Endothelial cell of umbilical vein (primary cell): Measurements from ENCODE around the gene IL1R1. TPM values are rescaled to one million over a fixed set of nuclear protein-coding genes. Genes with fewer than 3 reads are reported as not detected.

Source experiments
- BruUV-seq: library from RNA; stranded (reverse); fragments of 400-500 nt; replicated peaks from 2 replicates; lab custom pipeline; 2021; lab: Mats Ljungman, UMichigan
- CTCF ChIA-PET: fragments of 300-600, 350-600 bp; sonication (Branson Sonifier 250); formaldehyde crosslinking; loops from one replicate; lab custom pipeline; 2021; ENCODE audit warnings: antibody characterized with exemption, inconsistent platforms; lab: Charles Lee
- POLR2A ChIA-PET: fragments of 300-600, 350-600 bp; sonication (Branson Sonifier 250); formaldehyde crosslinking; loops from one replicate; lab custom pipeline; 2021; ENCODE audit warnings: antibody characterized with exemption, inconsistent platforms; lab: Charles Lee
- DNase-seq: peaks from one replicate; pipeline ENCODE4 v3.0.0-alpha.2; 2011; ENCODE audit warnings: low read depth, low spot score
- FAIRE-seq: peaks from 2 replicates; lab custom pipeline; 2011; peaks lifted over from hg19 to GRCh38; lab: Jason Lieb, UNC
- H2AFZ ChIP-seq: 2 replicates; pipeline ENCODE4 v1.6.0; 2012; ENCODE audit warnings: low read depth, low read length, control low read depth, inconsistent platforms
- H3K27ac ChIP-seq: 2 replicates; pipeline ENCODE4 v1.5.1; 2011; ENCODE audit warnings: low read depth, mild to moderate bottlenecking, control low read depth, low read length, moderate library complexity; ENCODE audit not compliant: insufficient read depth
- H3K27me3 ChIP-seq, 2 experiments: 2 replicates each; pipeline versions ENCODE4 v1.6.0 to v1.6.1; 2011; ENCODE audit warnings: low read length in 2 of 2, mixed read lengths in 1 of 2; ENCODE audit not compliant: control insufficient read depth in 2 of 2, insufficient read depth in 2 of 2
- H3K36me3 ChIP-seq, 2 experiments: 2 replicates in 1 of 2; 3 replicates in 1 of 2; pipeline ENCODE4 v1.5.1; 2011; ENCODE audit warnings: low read length in 2 of 2, mild to moderate bottlenecking in 1 of 2, moderate library complexity in 1 of 2; ENCODE audit not compliant: control insufficient read depth in 2 of 2, insufficient read depth in 2 of 2; ENCODE audit errors: extremely low read depth in 1 of 2
- H3K4me1 ChIP-seq: 3 replicates; pipeline ENCODE4 v1.5.1; 2011; ENCODE audit warnings: mild to moderate bottlenecking, low read length; ENCODE audit not compliant: control insufficient read depth, insufficient read depth; ENCODE audit errors: extremely low read depth
- H3K4me2 ChIP-seq: 2 replicates; pipeline ENCODE4 v1.6.1; 2011; ENCODE audit warnings: low read length, control low read depth, mixed read lengths; ENCODE audit not compliant: insufficient read depth
- H3K4me3 ChIP-seq, 3 experiments: fragments of 200-600 bp in 1 of 3; sonication (generic), shearing (Covaris generic) in 1 of 3; replicated peaks in 1 of 3; 2 replicates each; pipeline ENCODE4 v1.5.1; 2011 to 2016; ENCODE audit warnings: control low read depth in 3 of 3, low read length in 3 of 3, mild to moderate bottlenecking in 2 of 3, inconsistent platforms in 1 of 3, low read depth in 1 of 3, moderate library complexity in 1 of 3; ENCODE audit not compliant: insufficient read depth in 1 of 3
- H3K79me2 ChIP-seq: 2 replicates; pipeline ENCODE4 v1.6.0; 2012; ENCODE audit warnings: low read length, inconsistent platforms; ENCODE audit not compliant: control insufficient read depth, insufficient read depth
- H3K9ac ChIP-seq: replicated peaks from 2 replicates; pipeline ENCODE3; 2011; ENCODE audit warnings: low read length, control low read depth; ENCODE audit not compliant: insufficient read depth; ENCODE audit errors: extremely low read depth
- H3K9me1 ChIP-seq: replicated peaks from 3 replicates; pipeline ENCODE4 v1.6.0; 2011; ENCODE audit warnings: mild to moderate bottlenecking, low read length; ENCODE audit not compliant: control insufficient read depth, insufficient read depth; ENCODE audit errors: extremely low read depth
- H3K9me3 ChIP-seq: replicated peaks from 2 replicates; pipeline ENCODE4 v1.5.1; 2012; ENCODE audit warnings: low read length, inconsistent platforms; ENCODE audit not compliant: control insufficient read depth, insufficient read depth
- H4K20me1 ChIP-seq: replicated peaks from 2 replicates; pipeline ENCODE3; 2011; ENCODE audit warnings: mild to moderate bottlenecking, low read length; ENCODE audit not compliant: control insufficient read depth, insufficient read depth; ENCODE audit errors: extremely low read depth
- CTCF ChIP-seq, 2 donors: IDR thresholded peaks; 1 replicate in 1 of 2; 2 replicates in 1 of 2; pipeline ENCODE4 v1.5.1; 2011; ENCODE audit warnings: low read length in 2 of 2, mild to moderate bottlenecking in 2 of 2, moderate library complexity in 2 of 2, control low read depth in 1 of 2, inconsistent platforms in 1 of 2, low read depth in 1 of 2; ENCODE audit not compliant: insufficient read depth in 1 of 2; ENCODE audit errors: extremely low read depth in 1 of 2
- EZH2 ChIP-seq: IDR thresholded peaks from 2 replicates; pipeline ENCODE4 v1.6.1; 2012; ENCODE audit warnings: borderline replicate concordance, low read depth, mild to moderate bottlenecking, moderate library complexity, low read length, inconsistent platforms; ENCODE audit not compliant: severe bottlenecking
- FOS ChIP-seq: IDR thresholded peaks from 2 replicates; pipeline ENCODE4 v1.6.1; 2011; ENCODE audit warnings: mild to moderate bottlenecking, low read length, moderate library complexity, borderline replicate concordance; ENCODE audit not compliant: insufficient read depth
- GATA2 ChIP-seq: IDR thresholded peaks from 2 replicates; pipeline ENCODE4 v1.7.0; 2011; ENCODE audit warnings: low read depth, mild to moderate bottlenecking, moderate library complexity, mixed read lengths, low read length; ENCODE audit not compliant: insufficient read length, insufficient read depth
- JUN ChIP-seq: IDR thresholded peaks from 2 replicates; pipeline ENCODE4 v1.6.1; 2011; ENCODE audit warnings: borderline replicate concordance, low read depth; ENCODE audit not compliant: insufficient read length, insufficient read depth
- MYC ChIP-seq: IDR thresholded peaks from one replicate; pipeline ENCODE4 v1.6.1; 2011; ENCODE audit warnings: mild to moderate bottlenecking, low read depth, low read length
- POLR2A ChIP-seq: IDR thresholded peaks from 2 replicates; pipeline ENCODE4 v1.6.1; 2012; ENCODE audit warnings: low read depth, mild to moderate bottlenecking, control low read depth, low read length
- POLR2AphosphoS5 ChIP-seq: IDR thresholded peaks from 2 replicates; pipeline ENCODE4 v1.6.1; 2012; ENCODE audit warnings: low read depth, mild to moderate bottlenecking, control low read depth, low read length, moderate library complexity; ENCODE audit not compliant: insufficient read depth
- dilution Hi-C: fragments of 300-500 bp; cut with MboI; formaldehyde crosslinking; loops from one replicate; pipeline ENCODE4 v1.15.0; 2019; ENCODE audit warnings: low sequenced_read_pairs; ENCODE audit not compliant: extremely low pct_ligation_motif_present
- intact Hi-C: fragments of 100-400 bp; cut with micrococcal nuclease; formaldehyde crosslinking; loops from one replicate; pipeline ENCODE4 v1.10.0; 2022
- polyA plus RNA-seq, 4 experiments: library from polyadenylated mRNA; depleted of rRNA in 3 of 4; stranded (reverse) in 3 of 4; unstranded in 1 of 4; fragments of >200 nt; gene quantifications; 2 replicates each; pipeline versions ENCODE4 v1.2.1 to v1.2.3, GENCODE V29; 2011 to 2012; ENCODE audit warnings: missing spikeins in 1 of 4
- total RNA-seq: library from RNA; stranded (reverse); gene quantifications from 2 replicates; pipeline ENCODE4 v1.2.3, GENCODE V29; 2021
- TF ChIP-seq, protein P1 (sequence below): IDR thresholded peaks from 2 replicates; pipeline ENCODE4 v1.6.1; 2011; ENCODE audit not compliant: insufficient read depth, insufficient read length

The IL1R1 gene
- total and polyA plus RNA-seq, 2 donors (not counting 3 experiments of a cell fraction or from before 2014, with no cell fraction given) = 5.4 to 5.5 TPM

- intact Hi-C loops = no loop called here
These were observed 25.7 kb upstream of the IL1R1 start for GRCh38 chr2:102116630-102117471.

More at GRCh38 chr2:102116630-102117471, 25.7 kb upstream of the IL1R1 start:
- dilution Hi-C loops = no loop called here
- peaks cover 4% of the 10 kb centered on the region for H3K4me1 ChIP-seq
- no peaks in the 10 kb centered on the region for H3K9me3 ChIP-seq
- BruUV-seq = no TSS peak
- no peaks in the 10 kb centered on the region for H3K27me3 ChIP-seq
- FAIRE-seq (no peak), DNase-seq (no peak)
- H4K20me1 ChIP-seq = no peaks in the 10 kb centered on the region
- H3K4me3 ChIP-seq = no peak overlapping the region
- H3K27ac ChIP-seq = no peak overlapping the region
- H3K79me2 ChIP-seq = no peaks in the 10 kb centered on the region
- ChIA-PET POLR2A (no interaction called here), CTCF (interaction anchor here (0.5 to 3.8 kb wide), 5 partner anchors 8 to 124 kb away, joined by 3 to 15 read pairs (median 4); no protein-coding TSS in a partner anchor)
- no peak overlapping the region for H3K4me2 ChIP-seq
- TF ChIP-seq GATA2 = no peak
- no peak for TF ChIP-seq FOS
- TF ChIP-seq EZH2 = no peak
- TF ChIP-seq JUN = no peak
- no peak for TF ChIP-seq POLR2A
- TF ChIP-seq POLR2AphosphoS5 = no peak
- TF ChIP-seq MYC = no peak
- TF ChIP-seq CTCF (IDR thresholded peaks at IDR 0.05; ENCODE audit: extremely low read depth in 1 of 2, insufficient read depth in 1 of 2, low read depth in 1 of 2, low read length in 2 of 2) = no peak
- TF ChIP-seq, protein P1, sequence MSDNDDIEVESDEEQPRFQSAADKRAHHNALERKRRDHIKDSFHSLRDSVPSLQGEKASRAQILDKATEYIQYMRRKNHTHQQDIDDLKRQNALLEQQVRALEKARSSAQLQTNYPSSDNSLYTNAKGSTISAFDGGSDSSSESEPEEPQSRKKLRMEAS = no peak
- H3K9ac ChIP-seq = no peak overlapping the region
- H3K9me1 ChIP-seq = no peaks in the 10 kb centered on the region
- H3K36me3 ChIP-seq = no peaks in the 10 kb centered on the region
- H2AFZ ChIP-seq = no peak overlapping the region
